Stimulated activated CD8-positive, alpha-beta memory T cell treated with anti-CD3 and anti-CD28 coated beads, Interleukin-2, amount 100 ng/mL, for 1 hour (primary cell): ENCODE measurements around the gene MED13L.
A peak's percentile ranks its signal among the peaks of the same experiment; 100 is the strongest.

Source experiments
- DNase-seq, 2 donors: peaks; one replicate each; pipeline ENCODE4 v3.0.0-alpha.2; 2020; ENCODE audit warnings: low read depth in 2 of 2

Gene MED13L

DNA sequence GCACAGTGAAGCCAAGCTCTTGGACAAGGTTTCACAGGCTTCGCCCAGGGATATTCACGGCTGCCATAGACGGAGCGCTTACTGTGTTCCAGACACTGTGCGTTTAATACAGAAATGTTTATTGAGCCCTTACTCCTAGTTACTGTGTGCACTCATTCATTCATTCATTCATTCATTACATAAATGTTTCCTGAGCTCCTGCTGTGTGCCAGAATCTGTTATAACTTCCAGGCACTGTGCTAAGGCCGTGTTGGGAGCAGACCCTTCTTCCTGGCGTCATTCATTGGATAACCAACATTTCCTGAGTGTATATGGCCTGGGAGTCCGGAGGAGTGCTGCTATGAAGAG, 760 bp upstream of the MED13L start:
- DNase-seq, result no peak

DNA sequence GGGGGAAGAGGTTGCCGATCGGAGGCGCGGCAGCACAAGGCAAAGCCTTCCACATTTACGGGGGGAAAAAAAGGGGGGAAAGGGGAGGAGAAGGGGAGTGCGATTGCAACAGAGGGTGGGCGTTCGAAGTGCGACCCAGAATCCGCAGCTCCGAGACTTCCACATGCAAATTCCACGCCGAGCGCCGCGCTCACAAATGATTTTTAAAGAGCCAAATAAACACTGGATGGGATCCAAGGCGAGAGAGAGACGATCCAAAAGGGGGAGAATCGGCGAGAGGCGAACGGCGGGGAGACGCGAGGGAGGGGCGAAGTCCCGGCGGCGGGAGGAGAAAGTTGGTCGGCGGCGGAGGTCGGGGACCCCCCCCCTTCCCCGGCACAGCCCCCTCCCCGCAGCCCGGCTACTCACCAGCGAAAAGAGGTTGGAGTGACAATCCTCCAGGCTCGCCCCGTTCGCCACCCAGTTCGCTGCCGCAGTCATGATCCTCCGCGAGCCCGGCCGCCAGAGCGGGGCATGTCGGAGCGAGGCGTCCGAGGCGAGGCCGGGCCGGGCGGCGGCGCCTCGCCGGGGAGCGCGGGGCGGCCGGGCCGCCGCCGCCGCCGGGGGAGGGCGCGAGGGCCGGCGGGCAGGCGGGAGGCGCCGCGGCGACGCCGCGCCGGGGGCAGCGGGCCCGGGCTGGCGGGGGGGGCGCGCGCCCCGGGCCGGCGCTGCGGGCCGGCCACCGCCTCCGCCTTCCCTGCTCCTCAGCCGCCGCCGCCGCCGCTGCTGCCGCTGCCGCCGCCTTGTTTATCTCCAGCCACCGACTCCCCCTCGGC, 634 bp downstream of the MED13L start:
- DNase-seq, result peak; percentile 38 to 47

DNA sequence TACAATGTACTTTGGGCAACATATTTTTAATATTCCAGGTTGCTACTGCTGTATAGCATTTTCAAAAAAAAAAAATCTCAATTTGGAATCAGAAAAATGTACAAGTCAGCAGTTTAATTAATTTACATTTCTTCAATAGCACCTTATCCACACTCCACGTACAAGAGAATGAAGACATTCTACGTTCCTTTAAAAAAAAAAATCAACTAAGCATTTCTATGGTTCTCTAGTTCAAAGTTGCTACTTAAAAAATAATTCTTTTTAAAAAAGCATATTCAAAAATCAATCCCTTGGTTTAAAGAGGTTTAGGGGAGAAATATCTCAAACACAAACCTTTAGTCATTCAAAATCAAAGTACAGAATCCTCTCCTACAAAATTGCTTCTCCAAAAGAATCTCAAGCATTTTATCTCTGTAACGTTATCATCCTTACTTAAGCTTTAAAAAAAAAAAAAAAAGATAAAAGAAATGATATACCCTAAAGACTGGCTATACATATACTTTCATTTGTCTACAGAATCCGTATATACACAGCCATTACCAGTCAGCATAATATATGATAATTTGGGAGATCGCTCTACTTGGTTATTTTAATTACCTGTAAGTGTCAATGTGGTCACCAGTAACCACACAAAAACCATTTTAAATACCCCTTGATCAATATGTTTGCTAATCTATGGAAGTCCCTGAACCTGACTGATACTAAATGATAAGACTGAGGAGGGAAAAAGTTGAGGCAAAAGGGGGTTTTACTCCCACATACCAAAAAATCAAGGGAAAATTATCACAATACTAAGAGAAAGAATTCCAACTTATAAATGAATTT, 2.7 kb downstream of the MED13L start:
- DNase-seq, result no peak

DNA sequence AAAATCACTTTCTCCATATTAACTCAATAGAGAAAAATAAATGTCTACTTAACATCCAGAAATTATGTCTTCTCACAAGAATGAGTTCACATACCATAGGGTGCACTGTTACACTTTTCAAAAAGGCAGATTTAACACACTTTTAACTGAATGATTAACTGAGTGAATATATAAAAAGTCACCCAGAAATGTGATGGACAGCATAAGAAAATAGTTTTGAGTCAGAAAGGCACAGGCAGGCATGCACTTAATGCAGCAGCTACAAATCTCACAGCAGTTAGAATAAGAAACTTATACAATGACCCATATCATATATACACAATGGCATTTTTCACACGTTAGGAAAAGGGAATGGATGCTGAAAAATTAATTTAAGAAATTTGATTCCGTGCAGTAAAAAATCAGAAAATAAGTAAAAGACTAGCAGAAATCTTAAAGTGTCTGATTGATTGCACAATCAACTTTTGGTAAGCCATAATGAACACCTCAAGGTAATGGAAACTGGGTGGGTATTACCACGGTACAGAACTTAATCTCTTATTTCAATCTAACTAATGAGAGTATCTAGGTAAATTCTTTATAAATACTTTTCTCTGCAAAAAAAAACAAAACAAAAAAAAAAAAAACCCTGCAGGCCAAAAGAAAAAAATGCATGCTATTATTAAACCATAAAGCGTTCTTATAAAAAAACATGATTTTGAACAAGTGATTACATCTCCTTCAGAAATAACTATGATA, 3.5 kb downstream of the MED13L start:
- no peak for DNase-seq

DNA sequence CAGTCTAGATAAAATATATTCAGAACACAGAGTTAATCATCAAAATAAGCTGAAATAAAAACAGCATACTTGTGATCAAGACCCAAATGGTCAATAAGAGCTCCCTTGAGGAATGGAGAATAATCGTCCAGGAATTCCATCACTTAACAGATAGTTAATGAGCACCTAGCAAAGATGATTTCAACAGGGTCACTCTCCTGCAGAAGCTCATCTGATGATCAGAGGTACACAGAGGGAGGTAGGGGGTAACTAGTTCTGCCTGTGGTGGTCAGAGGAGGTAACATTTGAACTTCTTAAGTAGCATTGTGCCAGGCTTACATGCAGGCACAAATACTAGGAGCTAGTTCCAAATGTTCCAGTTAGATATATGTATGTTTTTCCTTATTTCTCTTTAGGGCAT, 9.5 kb downstream of the MED13L start:
- DNase-seq, result no peak

DNA sequence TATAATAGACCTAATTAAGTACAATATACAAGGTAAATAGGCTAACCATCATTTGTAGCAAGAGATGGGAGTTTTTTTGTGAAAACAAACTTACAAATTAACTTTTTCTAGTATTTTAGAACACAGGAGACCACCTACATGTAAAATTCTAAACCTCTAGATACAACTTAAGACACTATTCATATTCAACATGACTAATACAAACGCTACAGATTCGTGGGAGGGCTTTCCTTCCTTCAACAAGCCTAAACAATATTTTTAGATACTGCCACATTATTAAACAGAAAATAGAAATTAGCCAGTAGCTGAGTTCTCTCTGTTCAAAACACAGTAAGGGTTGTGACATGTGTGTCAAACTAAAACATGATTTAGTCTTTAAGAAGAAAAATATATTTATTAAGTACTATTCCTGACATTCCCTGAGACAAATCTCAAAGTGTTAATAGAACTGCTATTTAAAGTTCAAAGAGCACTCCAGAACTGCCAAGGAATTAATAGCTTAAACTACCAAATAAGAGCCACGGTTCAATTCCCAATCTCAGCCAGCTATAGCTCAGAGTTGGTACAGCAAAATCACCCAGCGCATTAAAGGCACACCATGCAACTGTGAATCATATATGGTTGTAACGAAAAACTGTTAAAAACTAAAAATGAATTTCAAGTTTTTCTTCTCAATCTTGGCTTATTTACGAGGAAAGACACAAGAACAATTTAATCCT, 10.7 kb downstream of the MED13L start:
- no peak for DNase-seq

DNA sequence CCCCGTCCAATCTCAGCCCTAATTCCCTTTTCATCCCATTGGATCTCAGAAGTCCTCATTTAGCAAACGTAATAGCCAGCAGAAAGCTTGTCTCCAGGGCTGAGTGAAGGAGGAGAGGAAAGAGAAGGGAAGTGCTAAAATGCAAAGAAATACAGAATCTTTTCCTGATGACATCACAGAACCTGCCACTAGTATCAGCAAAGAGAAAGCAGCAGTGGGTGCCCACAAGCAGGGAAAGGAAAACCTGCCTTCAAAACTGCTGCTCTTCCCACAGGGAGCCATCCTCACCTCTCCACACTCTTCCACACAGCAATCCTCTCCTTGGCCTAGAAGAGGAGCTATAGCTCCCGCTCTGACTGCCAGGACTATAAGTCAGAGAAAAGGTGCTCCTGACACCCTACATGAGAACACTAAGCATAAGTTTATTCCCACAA, 11.3 kb downstream of the MED13L start:
- no peak for DNase-seq

DNA sequence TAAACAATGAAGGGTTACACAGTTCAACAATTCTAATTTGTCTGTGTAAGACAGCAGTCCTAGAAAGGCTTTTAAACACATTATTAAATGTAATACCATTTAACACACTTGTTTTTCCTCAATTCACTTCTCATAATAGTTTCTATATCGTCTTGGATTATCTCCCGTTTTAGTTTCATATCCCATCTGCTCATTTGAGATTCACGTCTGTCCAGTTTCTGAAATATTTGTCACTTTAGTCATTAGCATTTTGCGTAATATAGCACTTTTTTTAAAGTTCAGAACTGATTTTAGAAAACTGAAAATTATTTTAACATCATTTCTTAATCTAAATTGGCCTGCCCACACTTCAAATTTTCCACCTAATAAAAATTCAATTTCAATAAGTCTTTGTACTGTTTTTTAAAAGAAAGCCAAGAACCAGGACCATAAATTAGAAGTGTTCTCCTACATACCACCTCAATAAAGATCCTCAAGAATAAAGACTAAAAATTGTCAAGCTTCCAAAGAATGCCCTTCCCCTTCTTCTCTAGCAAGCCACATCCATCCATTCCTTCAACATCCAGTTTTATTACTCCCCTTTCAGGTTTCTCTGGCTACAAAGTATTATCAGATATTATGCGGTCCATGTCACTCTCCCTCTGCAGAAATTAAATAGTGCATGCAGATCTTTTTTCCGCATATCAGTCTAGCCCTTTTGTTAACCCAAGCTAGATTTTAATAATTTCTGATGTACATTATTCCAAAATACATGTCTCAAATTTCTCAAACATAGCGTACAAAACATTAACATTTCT, 11.9 kb downstream of the MED13L start:
- DNase-seq, result no peak

DNA sequence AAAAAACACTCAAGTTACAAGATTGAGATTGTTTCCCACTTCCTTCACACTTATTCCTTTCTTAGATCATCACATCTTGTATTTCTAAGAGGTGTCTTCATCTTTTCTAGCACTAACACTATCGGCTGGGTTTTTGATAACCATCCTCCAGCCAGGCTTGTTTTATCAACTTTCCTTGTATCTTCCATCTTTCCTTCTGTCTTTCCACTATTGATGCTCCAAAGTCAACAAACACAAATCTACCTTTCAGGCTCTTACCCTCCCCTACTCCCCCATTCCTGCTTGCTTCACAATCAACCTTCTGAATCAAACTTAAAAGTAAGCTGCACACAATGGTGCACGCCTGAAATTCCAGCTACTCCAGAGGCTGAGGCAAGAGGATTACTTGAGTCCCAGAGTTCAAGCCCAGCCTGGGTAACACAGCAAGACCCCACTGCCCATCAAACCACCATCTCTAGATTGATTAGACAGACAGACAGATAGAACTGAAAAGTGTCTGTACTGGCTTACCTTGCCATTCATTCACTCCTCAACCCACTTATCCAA, 12.9 kb downstream of the MED13L start:
- DNase-seq, result no peak

DNA sequence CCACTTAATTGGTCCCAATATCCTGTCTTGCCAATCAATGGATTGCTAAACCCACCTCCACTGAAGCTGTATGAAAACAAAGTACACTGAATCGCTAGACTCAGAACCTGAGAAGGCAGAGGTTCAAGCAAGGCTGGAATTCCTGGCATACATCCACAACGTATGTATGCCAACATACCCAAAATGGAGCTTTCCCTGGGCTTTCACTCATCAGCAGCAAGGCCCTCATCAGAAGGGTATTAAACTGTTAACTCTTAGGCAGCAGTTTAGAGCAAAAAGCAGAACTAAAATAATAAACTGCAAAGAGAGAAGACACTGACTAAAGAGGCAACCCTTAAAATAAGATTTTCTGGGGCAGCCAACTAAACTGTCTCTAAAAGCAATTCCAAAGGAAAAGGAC, 13.6 kb downstream of the MED13L start:
- no peak for DNase-seq

DNA sequence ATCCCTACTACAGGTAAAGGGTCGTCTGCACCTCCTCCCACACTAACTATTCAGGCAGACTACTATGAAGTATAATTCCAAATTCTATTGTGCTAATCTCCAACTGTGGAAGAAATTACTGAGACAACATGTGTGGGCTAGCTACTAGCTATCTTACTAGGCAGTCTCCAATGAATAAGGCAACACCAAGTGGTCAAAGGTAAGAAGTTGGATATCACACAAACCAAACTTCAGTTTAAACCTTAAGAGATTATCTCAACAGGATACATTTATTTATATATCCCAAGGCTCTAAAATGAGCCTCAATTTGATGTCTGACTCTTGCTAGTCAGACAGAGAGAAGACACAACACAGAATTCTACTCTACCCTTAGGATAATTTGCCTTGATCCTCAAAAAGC, 14.1 kb downstream of the MED13L start:
- DNase-seq, result no peak

DNA sequence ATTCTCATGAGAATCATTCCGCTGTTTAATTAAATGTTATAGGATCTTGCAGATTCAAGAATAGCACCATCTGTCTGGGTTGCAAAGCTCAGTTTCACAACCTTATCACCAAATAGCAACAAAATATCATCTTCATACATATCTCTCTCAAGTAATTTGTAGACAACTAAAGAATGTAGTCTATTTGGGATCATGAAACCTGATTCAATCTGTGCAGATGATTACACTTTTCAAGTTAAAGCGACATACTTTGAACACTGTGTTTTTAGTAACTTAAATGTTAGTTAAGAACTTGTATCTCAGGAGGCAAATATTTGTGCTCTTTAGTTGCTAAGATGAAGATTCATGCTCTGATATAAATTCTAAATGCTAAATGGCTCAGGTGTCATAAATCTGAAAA, 14.8 kb downstream of the MED13L start:
- DNase-seq, result no peak

DNA sequence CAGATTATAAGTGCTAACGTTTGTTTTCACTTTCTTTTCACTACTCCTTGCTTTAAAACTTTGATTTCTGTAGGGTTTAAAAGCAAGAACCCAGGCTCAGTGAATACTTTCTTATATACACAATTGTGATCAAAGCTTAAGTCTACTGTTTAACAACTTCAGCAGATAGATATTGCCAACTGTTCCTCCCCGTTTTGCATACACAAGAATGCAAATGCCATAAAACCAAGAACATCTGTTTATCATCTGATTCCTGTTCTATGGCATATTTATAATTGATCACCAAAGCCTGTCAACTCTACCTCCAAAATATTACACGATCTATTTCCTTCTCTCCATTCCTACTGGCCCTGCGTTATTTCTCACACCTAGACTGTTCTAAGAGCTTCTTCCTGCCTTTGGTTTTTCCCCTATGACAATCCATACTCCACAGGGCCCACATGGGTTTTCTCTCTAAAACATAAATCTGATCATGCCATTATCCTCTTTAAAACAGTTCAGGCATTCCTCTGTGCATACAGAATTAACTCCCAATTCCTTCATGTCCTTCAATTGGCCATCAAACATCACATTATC, 15.9 kb downstream of the MED13L start:
- no peak for DNase-seq

DNA sequence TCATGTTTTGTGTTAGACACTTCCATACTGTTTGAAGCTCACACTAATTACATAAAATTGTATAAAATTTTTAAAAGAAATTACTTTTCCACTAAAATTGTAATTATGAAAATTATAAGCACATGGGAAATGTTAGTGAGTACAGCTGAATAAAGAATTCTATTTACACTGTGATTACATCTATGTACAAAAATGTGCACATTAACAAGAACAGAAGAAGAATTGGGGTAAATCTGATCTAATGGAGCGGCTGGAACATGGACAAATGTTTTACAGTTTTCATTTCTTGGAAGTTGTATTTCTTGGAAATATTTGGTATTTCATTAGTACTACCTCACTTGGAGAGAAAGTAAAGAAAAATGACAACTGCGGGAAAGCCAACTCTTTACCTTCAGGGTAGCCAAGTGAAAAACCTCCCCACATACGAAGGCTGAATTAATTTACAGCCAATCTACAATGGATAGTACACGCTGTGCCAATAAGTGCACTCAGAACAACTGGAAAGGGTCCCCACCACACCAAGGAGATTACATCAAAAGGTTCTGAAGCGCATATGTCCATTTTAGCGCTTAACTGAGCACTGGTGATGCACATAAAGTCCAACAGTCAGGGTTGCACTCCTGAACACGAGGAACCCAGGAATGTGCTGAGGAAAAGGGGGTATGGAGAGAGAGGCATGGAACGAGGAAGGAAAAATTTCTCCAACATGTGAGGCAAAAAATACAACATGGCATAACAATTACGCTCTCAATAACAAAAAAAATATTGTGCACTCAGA, 17.5 kb downstream of the MED13L start:
- DNase-seq, result no peak

DNA sequence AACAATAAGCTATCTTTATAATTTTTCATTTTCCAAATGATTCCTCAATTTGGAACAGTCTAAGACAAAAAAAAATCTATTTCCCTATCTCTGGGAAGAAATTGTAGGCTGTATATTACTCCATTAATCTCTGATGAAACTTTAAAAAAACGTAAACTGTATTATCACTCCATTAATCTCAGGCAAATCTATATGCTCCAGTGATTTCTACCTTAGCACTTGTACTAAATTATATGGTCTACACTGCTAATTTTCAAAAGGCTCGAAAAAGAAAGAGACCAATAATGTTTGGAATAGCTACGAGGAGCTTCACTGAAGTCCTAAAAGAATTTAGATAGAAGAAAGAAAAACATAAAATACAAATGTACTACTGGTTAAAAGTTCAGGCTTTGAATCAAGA, 19.7 kb downstream of the MED13L start:
- no peak for DNase-seq

DNA sequence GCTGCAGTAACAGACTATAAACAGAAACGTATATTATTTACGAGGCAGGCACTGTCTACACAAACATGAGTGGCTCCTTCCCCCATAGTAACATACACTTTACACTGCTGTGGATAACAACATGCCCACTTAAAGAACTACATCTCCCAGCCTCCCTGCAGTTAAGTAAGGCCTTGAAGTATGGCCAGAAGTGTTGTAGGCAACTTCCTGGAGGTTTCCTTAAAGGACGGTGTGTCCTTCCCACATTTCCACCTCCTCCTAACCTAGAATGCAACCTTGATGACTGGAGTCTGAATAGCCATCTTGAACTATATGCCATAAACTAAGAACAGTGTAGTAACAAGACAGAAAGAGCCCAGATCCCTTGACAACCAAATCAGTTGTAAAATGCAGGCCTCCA, 20.3 kb downstream of the MED13L start:
- DNase-seq, result no peak

DNA sequence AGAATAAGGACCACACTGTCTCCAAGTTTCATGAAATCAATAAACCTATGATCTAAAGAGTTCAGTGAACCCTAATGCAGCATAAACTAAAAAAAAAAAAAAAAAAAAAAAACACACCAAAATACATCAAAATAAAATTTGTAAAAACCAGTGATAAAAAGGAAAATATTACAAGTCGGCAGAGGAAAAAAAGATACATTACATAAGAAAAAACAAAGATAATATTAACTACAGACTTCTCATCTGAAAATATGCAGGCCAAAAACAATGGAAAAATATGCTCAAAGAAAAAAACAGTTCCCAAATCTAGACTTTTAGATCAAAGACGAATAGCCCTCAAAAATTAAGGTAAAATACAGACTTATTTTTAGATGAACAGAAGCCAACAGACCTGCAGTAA, 27.6 kb downstream of the MED13L start:
- DNase-seq, result no peak

DNA sequence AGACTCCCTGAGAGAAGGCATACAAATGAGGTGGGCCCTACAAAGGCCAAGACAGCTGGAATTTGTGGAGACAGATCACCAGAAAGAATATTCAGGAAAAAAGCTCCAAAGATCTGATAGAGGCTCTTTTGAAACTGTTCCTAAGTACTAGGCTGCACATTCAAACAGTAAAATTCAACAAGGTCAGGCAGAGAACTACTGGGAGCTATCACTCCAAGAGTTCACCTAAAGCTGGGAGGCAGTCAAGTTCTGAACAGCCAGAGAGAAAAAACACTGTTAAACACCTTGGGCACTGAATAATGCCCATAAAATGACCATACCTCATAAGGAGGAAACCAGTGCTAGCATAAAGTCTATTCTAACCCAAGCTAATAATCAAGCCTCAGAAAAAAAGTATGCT, 28.6 kb downstream of the MED13L start:
- no peak for DNase-seq

DNA sequence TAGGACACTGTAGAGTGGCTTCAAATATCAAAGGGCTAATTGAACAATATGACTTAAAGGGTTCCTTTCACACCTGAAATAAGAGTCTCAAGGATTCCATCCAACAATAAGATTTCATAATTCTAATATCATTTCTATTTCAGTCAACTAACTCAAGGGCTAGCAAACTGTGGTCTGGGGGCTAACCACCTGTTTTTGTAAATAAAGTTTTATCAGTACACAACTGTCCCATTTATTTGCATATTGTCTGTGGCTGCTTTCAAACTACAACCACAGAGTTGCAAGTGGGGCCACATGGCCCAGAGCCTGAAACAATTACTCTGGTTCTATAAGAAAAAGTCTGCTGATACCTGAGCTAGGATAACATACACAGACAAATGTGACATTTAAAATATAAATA, 29.1 kb downstream of the MED13L start:
- DNase-seq, result no peak

DNA sequence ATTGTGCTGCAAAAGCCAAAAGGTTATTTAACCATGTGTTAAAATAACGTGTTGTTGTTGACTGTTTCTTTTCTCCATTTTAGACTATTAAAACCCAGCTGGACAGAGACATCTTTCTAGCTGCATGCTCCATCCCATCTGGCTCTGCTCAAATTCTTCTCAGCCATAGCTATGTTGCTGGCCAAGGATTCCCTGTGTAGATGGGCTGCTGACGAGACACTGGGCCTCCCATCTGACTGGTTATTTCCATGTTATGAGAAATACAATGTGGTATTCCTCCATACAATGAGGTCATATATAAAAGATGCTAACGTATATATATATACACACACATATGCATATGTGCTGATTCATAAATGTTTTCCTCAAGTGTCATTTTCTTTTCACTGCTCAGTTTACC, 30.1 kb downstream of the MED13L start:
- DNase-seq, result no peak
